ENCODE data around the gene RASEF.

RASEF gene

DNA sequence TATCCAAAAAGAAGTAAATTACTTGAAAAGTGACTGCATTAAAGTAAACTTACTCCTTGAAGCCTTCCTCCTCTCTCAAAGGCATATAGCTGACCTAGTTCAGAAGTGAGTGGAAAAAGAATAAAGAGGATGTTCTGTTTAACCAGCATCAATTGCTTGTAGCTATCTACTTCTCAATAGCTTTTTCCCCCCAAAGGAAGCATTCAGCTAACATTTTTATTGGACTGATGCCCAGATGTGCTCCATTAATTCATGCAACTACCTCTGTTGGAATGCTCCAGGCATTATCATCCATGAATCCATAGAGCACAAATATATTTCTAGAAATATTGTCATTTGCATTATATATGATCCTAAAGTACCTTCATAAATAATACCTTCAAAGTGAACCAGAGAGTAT is 132.8 kb downstream of the RASEF start:
- H3K4me3 ChIP-seq (ENCODE audit: low read depth in 1 of 2, low read length in 2 of 2) = no peak overlapping the region
- H3K9me3 ChIP-seq (ENCODE audit: insufficient read depth, low read length, severe bottlenecking) = no peaks in the 10 kb centered on the region
- ATAC-seq (ENCODE audit: insufficient read depth, low read depth) (no peak), DNase-seq (no peak)
- H3K36me3 ChIP-seq (ENCODE audit: insufficient read depth, low read length) = no peaks in the 10 kb centered on the region
- no peak overlapping the region for H2AFZ ChIP-seq (ENCODE audit: low read depth, low read length)
- no peaks in the 10 kb centered on the region for H3K79me2 ChIP-seq (ENCODE audit: insufficient read depth, low read length)
- H3K4me1 ChIP-seq (ENCODE audit: insufficient read depth, low read length) = peaks cover 6% of the 10 kb centered on the region
- H3K27ac ChIP-seq (ENCODE audit: low read length) = no peak overlapping the region
- H4K20me1 ChIP-seq (ENCODE audit: insufficient read depth, low read length) = no peaks in the 10 kb centered on the region
- no peaks in the 10 kb centered on the region for H3K27me3 ChIP-seq (ENCODE audit: insufficient read depth, low read length, poor library complexity)
- TF ChIP-seq EZH2 (IDR thresholded peaks at IDR 0.05; ENCODE audit: borderline replicate concordance, low read depth, low read length, severe bottlenecking) (no peak), CTCF (IDR thresholded peaks at IDR 0.05; ENCODE audit: borderline replicate concordance, extremely low read depth, low read length, poor library complexity, severe bottlenecking) (no peak)
- H3K9ac ChIP-seq (ENCODE audit: low read depth, low read length) = no peak overlapping the region
- H3K4me2 ChIP-seq (ENCODE audit: insufficient read depth, low read length) = no peak overlapping the region
